ENCODE measurements around the gene GBP7.

- TF ChIP-seq REST (IDR thresholded peaks at IDR 0.05; ENCODE audit: borderline replicate concordance) (no peak), EP300 (conservative IDR thresholded peaks at IDR 0.05; ENCODE audit: poor library complexity, severe bottlenecking) (no peak), CTCF (IDR thresholded peaks at IDR 0.05; ENCODE audit: poor library complexity, severe bottlenecking) (no peak), TAF1 (IDR thresholded peaks at IDR 0.05; ENCODE audit: low read depth) (no peak), POLR2AphosphoS5 (IDR thresholded peaks at IDR 0.05) (no peak), RAD21 (conservative IDR thresholded peaks at IDR 0.05) (no peak), SMC3 (conservative IDR thresholded peaks at IDR 0.05; ENCODE audit: poor library complexity) (no peak), MXI1 (conservative IDR thresholded peaks at IDR 0.05; ENCODE audit: poor library complexity, severe bottlenecking) (no peak), EZH2 (IDR thresholded peaks at IDR 0.05; ENCODE audit: borderline replicate concordance, insufficient read depth, low read length, poor library complexity, severe bottlenecking) (no peak)
Observed at GRCh38 chr1:89211035-89211634, 35.3 kb upstream of the GBP7 start.

Data from neural cell (in vitro differentiated cells).